Midbrain (tissue), 1 donor: ENCODE measurements around the gene WDR45B.
A peak's percentile ranks its signal among the peaks of the same experiment; 100 is the strongest.

Experiments
- DNase-seq: peaks from one replicate; lab custom pipeline; 2025; lab: John Stamatoyannopoulos, UW

WDR45B gene

DNA sequence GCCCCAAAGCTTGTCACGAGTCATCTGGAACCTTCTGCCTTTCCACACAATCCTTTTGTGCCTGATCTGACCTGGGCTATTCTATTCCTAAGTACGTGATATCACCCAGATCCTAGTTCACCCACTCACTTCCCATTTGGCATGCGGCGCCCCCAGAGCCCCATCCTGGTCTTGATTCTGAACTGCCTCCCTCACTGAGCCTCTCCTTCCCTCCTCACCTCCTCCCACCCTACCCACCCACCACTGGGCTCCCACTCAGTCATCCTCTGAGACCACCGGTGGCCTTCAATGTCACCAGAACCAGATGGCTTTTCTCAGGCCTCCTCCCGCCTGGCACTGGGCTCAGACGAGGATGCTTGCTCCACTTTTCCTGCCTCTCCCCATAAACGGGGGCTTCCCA lies 18.5 kb downstream of the WDR45B start:
- no peak for DNase-seq

DNA sequence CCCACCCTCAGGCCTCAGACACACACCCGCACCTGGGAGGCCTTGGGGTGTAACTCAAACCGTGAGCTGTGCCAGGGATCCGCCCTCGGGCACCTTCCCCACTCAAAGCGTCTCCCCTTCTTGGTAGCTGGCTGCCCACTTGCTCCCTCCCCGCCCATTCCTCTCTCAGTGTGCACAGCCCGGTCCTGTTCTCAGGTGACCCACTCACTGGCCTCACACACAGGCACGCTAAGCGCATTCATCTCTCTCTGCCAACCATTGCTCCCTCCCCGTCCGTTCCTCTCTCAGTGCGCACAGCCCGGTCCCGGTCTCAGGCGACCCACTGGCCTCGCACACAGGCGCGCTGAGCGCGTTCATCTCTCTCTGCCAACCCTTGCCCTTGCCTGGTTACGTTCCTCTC lies 20.8 kb downstream of the WDR45B start:
- no peak for DNase-seq

DNA sequence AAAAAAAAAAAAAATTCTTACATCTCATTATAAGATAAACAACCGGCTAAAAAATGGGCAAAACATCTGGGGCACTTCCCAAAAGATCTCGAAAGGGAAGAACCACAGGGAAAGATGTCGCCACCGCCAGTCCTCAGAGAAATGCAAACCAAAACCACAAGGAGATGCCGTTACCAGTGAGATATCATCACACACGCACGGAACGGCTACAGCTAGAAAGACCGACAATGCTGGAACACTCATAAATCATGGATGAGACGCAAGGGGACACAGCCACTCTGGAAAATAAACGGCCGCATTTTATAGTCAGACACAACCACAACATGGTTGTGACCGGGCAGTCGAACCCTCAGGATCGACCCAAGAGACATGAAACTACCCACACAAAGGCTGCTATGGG lies 24.5 kb downstream of the WDR45B start:
- no peak for DNase-seq

DNA sequence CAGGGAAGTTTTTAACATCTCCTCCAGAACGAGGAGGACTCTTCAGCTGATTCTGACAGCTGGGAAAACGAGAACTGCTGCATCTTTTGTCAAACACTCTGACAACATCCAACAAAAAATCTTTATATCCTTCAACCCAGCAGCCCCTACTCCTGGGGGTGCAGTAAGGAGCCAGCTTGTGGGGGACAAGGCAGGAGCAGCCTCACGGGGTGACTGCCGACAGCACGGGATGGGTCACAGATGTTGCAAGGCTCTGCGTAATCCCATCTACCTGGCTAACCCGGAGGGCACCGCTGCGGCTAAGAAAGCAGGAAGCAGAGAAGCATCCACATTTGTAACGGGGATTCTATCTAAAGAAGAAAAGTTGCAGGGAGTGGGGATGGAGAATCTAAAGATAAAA lies 28.6 kb downstream of the WDR45B start:
- DNase-seq = no peak

DNA sequence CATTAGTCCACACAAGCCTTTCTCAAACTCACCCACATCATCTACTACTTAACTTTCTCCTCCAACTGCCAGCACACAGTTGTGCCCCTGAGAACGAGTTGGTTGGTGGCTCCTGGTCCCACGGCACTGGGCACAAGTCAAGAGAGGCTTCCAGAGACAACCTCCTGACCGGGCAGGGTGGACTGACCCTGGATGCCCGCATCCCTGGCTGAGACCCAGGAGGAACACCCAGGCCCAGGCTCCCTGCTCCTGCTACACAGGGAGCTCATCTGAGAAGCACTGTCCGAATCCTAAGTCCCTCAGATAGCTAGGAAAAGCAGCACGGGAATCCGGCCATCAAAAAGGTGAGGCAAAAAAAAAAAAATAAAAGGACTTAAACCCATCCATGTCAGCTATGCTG lies 29.0 kb downstream of the WDR45B start:
- no peak for DNase-seq

DNA sequence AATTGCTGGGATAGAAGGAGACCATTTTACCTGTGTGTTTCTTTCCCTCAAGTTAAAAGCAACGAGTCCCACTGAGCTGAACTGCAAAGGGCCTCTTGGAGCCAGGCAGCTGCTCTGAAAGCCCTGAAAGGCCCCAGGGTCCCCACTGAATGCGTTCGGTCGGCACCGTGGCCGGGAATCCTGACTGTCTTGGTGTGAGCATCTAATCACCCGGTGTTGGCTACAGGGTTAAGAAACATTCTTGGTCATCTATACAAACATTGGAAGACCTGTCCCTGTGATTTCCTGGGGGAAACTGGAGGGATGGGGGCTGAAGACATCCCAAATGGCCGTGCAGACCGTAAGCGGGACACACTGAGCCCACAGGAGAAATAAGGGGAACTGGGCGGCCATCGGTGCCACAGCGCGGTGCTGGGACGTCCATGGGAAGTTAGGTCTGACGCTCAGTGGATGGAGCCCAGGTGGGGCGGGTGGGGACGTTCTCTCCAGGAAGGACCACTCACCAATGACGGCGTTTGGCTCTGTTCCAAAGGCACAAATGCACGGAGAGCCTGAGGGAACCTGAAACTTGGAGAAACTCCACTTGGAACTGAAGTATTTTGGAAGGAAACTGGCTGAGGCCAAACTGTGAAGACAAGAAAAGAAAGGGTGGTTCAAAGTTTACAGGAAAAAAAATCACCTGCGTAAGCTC lies 32.1 kb downstream of the WDR45B start:
- no peak for DNase-seq

DNA sequence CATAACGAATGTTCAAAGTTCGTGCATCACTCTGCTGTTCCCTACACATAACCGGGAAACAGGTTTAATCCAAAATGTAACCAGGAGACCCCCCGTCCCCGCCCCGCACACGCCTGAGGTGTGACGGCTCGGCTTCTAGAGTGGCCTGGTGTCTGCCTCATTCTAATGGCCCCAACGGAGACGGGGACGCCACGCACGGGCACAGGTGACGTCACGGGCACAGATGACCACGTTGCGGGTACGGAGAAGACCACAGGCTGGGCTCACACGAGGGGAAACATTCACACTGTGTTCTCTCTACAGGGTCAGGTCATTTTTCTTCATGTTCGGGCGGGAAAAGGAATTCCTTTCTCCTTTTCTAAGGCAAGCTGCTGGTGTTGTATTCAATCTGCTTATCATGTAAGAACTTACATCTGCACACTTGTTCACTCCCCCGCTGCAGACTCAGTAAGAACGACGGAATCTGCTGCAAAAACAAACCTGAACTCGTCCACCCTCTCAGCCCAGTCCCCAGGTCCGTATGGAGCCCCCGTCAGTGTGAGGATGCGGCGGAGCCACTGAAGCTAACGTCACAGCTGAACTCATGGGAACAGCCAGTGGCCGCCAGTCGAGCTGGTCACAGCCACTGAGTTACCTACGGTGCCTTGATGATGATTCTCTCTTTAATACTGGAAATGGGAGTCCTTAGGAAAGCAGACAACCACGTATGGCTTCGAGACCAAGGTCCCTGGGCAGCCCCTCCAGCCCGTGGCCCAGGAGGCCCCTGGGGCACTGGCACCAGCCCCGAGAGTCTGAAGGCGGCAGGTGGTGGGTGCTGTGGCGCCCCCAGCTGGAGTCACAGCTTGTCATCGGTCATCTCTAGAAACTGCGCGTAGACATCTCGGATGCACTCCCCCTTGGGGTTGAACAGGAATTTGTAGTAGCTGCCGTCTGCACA lies 32.9 kb downstream of the WDR45B start:
- DNase-seq = no peak

DNA sequence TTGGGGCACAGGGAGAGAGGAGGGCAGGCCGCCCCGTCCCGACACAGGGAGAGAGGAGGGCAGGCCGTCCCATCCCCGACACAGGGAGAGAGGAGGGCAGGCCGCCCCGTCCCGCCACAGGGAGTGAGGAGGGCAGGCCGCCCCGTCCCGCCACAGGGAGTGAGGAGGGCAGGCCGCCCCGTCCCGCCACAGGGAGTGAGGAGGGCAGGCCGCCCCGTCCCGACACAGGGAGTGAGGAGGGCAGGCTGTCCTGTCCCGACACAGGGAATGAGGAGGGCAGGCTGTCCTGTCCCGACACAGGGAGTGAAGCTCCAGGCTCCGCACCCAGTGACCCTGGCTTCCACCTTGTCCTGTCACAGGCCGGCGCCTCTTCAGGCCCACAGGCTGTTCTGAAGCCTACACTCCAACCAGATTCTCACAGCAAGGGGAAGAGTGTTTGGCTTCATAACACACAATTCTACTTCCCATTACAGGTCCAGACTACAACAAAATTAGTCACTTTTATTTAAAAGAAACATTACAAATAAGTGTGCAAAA lies 34.1 kb downstream of the WDR45B start:
- DNase-seq = no peak

DNA sequence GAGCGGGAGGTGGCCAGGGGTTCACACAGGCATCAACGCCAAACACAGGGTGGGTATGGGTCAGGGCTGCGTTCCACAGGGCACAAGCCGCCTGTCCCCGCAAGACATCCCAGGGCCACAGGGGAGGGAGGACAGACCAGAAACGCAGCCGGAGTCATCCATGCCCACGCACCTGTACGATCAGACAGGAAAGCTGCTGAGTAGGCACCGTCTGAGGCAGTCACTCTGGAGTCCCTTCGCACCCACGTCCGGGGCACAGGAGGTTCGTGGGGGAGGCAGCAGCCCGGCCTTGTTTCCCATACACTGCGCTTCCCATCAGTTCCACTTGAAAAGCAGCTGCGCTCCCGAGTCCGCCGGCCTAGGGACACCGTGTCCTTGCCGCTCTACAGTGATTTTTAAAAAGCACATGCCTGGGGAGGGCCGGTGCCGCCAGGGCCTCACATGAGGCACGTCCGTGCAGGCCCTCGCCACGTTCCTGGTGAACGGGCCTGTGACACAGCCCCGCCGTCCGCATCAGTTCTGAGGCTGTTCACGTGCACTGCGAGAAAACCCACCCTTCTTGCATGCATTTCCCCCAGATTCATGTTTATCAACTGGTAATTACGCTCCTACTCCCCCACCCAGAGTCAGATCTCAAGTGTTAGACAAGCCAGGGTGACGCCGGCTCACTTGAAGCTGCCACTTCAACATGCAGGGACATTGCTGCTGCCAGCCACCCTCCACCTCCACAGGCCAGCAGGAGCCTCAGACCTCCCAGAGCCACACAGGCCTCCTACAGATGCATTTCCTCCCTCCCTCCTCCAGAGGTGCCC lies 34.8 kb downstream of the WDR45B start:
- no peak for DNase-seq

DNA sequence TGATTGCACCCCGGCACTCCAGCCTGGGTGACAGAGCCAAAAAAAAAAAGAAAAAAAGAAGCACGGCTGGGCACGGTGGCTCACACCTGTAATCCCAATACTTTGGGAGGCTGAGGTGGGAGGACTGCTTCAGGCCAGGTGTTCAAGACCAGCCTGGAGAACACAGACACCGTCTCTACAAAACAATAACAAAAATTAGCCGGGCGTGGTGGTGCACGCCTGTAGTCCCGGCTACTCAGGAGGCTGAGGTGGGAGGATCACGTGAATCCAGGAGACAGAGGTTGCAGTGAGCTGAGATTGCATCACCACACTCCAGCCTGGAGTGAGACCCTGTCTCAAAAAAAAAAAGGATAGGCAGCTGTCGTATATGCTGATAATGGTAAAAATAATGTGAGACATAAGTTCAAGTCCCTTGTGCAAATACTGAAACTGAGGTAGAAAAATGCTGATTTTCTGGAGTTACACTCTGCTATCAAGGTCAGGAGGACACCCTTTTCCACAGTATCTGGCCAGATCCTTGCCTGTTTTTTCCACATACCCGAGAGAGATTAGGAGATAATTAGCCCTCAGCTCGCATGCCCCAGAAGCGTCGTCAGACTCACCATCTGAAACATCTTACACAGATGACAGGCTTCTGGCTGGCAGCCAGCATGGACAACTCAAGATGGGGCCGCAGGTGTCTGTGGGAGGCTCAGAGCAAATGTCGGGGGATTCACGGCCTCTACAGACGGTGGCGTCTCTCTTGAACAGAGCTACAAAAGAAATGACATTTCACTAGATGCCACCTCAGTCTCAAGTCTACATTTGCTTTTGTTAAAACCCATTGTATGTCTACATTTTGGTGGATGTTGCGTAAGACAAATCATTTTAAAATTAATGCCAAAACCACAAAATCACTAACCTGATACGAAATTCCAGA lies 36.8 kb downstream of the WDR45B start:
- no peak for DNase-seq

DNA sequence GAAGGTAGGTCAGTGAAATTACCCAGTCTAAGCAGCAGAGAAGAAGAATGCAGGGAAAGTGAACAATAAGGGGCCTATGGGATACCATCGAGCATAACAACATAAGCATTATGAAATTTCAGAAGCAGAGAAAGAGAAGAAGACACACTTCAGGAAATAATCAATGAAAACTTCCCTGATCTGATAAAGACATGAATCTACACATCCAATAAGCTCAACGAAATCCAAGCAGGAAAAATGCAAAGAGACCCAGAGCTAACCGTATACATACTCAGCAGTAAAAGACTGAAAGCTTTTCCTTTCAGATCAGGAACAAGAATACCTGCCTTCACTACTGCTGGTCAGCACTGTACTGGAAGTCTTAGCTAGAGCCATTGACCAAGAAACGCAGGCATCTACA lies 38.6 kb downstream of the WDR45B start:
- no peak for DNase-seq

DNA sequence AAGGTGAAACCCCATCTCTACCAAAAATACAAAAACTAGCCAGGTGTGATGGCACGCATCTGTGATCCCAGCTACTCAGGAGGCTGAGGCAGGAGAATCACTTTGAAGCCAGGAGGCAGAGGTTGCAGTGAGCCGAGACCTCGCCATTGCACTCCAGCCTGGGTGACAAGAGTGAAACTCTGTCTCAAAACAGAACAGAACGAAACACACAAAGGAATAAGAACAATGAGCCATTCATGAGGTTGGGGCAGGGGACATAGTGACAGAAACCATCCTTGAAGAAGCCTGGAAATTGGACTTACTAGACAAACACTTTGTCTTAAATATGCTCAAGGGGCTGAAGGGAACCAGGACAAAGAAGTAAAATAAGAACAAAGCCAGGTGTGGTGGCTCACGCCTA lies 39.4 kb downstream of the WDR45B start:
- no peak for DNase-seq

DNA sequence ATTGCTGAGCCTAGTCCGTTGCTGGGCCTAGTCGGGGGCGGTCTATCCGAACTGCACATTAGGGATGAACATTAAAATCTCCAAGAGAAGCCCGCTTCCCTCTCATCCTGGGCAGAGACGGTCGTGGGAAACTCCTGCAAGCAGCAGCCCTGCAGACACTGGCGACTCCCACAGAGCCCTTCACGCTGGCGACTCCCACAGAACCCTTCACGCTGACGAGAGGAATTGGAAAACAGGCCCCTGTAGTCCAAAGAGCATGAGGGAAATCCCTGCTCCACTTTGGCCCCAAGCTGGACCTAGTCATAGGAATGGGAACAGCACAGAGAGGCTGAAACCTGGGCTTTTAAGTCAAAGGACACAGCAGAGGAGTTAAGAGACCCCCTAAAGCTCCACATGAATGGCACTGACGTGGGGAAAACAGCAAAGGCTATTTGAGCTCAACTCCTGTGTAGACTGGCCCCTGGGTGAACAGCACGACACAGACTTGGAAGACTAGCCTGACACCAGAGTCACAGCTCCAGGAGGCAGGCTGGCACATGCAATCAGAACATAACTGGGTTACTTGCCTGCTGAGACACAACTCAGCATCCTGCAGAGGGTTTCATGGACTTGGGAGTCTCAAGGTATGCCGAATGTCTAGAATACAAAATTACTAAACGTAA lies 42.2 kb downstream of the WDR45B start:
- no peak for DNase-seq

DNA sequence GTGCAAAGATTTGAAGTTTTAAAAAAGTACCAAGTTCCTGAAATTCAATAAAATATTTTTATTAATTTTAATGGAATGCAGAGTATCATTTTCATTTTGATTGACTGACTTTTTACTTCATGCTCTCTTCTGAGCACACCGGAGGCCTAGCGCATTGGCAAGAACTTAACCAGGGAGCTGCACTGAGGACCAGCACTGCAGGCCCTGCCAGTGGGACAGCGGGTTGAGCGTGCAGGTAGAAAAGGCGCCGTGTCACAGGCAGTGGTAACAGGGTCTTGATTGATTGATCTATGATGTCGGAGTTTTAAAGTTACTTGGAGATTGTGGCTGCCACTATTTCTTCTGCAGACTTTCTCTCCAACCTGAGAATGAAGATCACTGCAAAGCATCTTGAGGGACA lies 43.7 kb downstream of the WDR45B start:
- DNase-seq = no peak

DNA sequence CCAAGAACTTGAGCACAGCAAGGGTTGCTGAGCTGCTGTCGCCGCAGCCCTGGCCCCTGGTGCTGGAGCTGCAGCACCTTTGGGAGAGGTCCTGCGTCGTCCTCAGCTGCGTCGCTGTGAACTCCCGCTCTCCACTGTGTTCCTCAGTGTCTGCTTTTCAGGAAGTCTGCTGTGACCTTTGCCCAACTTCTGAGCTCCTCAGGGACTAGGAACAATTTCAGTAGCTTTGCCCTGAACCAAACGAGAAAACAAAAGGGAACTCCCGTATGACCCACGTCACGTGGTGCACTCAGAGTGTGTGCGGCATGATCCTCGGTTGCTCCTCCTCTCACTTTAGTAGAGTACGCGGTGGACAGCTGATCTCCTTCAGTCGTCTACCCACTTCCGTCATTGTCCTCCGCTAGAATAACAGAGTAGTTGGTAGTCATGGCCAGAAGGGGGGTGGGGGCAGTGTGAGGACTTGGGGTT lies 44.2 kb downstream of the WDR45B start:
- DNase-seq = peak; percentile 72

DNA sequence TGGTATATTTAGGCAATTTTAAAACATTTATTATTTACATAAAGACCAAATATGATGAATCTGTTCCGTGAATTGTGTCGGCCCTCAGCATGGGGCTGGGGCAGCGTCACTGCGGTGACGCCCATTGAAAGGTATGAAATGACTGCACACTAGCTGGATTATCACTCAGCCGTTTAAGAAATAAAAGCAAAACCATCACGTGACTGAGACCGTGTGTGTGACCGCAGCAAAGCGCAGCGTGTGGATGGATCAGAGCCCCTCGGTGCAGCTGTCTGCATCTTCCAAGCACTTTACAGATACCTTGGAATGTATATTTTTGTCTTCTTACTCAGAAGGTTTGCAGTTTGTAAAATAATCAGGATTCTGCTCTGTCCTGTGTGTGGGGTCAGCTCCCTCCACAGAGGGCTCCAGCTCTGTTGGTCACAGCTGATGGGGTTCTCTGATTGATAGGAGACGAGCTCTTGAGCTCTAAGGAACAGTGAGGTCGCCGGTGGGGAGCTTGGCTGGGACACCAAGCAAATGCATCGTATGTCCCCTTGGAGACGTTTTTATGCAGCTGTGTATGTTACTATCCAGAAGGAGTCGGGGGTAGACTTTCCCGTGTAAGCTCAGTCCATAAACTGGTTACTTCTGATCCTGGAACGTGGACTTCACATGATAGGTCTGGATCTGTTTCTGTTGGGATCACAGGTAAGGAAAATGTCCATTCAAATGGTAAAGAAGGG lies 45.1 kb downstream of the WDR45B start:
- DNase-seq = no peak

DNA sequence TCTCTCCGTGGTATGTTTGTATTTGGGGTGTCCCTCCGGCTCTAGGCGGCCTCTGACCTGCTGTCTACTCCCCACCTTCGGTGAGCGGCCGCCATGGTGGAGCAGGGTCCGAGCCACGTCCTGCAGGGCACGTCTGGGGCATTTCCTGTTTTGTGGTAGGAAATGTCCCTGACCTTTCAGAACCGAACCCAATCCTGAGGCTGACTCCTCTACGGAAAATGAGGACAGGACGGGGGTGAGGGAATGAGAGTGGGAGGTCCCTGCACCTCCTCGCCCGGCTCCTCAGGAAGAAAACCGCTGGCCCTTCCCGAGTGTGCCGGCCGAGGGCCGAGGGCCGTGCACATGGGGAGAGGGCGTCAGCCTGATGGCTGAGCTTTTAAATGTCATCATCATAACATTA lies 45.8 kb downstream of the WDR45B start:
- DNase-seq = no peak

DNA sequence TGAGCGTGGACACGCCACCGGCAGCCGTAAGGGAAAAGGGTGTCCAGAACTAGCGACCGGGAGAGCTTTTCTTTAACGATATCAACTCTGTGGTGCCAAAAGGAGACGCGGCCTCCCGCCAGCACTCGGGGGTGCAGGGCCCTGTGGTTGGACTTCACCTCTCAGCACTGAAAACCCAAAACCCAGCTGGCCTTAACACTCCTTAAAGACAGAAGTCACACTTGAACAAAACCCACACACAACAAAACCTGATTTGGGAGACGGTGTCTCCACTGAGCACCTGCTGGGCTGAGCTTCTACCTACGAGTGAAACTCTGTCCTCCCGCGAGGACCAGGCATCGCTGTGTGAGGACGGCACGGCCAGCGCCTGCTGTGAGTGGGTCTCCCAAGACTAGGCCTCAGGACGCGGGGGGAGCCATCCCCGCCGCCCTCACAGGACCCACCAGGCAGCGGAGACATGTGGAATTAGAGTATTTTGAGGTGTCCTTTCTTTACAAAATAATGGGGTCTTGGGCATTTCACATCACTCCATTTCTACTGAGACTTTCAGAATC lies 46.7 kb downstream of the WDR45B start:
- DNase-seq = no peak

DNA sequence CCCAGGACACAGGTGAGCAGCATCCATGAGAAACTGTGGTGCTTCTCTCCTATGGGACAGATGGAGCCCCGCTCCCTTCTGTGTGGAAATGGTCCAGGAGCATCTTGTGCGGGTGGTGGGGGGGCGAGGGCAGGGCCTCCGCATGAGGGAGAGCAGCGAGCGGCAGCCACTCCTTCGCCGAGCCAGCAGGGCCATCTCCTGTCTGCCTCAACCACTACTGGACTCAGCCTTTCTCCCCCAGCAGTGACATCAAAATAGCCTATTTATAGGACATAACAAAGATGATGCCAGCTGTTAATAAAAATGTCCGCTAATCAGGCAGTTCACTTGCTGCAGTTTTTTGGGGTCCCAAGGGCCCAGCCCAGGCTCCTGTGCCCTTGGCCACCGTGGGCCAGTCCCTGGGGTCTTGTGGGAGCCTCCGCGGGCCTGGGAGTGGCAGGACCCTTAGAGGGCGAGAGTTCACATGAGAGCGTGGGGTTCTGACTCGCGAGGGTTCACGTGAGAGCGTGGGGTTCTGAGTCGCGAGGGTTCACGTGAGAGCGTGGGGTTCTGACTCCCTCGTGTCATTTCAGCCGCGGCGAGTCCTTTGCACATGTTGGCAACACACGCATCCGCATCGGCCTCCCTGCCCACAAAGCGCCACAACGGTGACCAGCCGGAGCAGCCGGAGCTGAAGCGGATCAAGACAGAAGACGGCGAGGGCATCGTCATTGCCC lies 47.4 kb downstream of the WDR45B start:
- no peak for DNase-seq
